Measurements from ENCODE around the gene LEFTY1.

Gene LEFTY1

GRCh38 chr1:225928186-225929175 is 39.5 kb upstream of the LEFTY1 start:
- H3K27ac ChIP-seq (ENCODE audit: low read depth, low read length), result no peak overlapping the region

GRCh38 chr1:225926551-225927113 is 37.7 kb upstream of the LEFTY1 start:
- no peaks in the 10 kb centered on the region for H3K27me3 ChIP-seq (ENCODE audit: insufficient read depth, low read length)
- H3K9me3 ChIP-seq (ENCODE audit: insufficient read depth, low read depth, low read length), result no peaks in the 10 kb centered on the region
- peaks cover 14% of the 10 kb centered on the region for H3K36me3 ChIP-seq (ENCODE audit: insufficient read depth, low read length)
- WGBS, result 96% methylated on average over 3 of the region's 3 CpGs
- no peak overlapping the region for H3K27ac ChIP-seq (ENCODE audit: low read depth, low read length)
- H3K9ac ChIP-seq (ENCODE audit: low read depth, low read length), result 0 out of 2 replicates have a peak overlapping the region, but pooled peaks have one; percentile 31
- H3K4me3 ChIP-seq (ENCODE audit: low read length), result no peak overlapping the region
- peaks cover 9% of the 10 kb centered on the region for H3K4me1 ChIP-seq (ENCODE audit: insufficient read depth, low read length)

More at GRCh38 chr1:225928186-225929175, 39.5 kb upstream of the LEFTY1 start:
- WGBS, result 94% methylated on average over 13 of the region's 14 CpGs
- Histone ChIP-seq H3K4me1 (ENCODE audit: insufficient read depth, low read length) (peaks cover 5% of the 10 kb centered on the region; the same call in 1 of the 2 replicates), H3K9ac (ENCODE audit: low read depth, low read length) (no peak overlapping the region), H3K27me3 (ENCODE audit: insufficient read depth, low read length) (no peaks in the 10 kb centered on the region), H3K4me3 (ENCODE audit: low read length) (no peak overlapping the region), H3K9me3 (ENCODE audit: insufficient read depth, low read depth, low read length) (no peaks in the 10 kb centered on the region), H3K36me3 (ENCODE audit: insufficient read depth, low read length) (no peaks in the 10 kb centered on the region)

- peak within 1 kb of the TSS; percentile 77 for H3K4me3 ChIP-seq (ENCODE audit: low read length)
- peak within 1 kb of the TSS; percentile 90 for H3K9ac ChIP-seq (ENCODE audit: low read depth, low read length)
- under 1% methylated on average over 79 of the region's 80 CpGs for WGBS
- H3K36me3 ChIP-seq (ENCODE audit: insufficient read depth, low read length), result peaks cover 38% of the 10 kb centered on the region
- H3K4me1 ChIP-seq (ENCODE audit: insufficient read depth, low read length), result peaks cover 9% of the 10 kb centered on the region
- peak within 1 kb of the TSS; percentile 98 for H3K27ac ChIP-seq (ENCODE audit: low read depth, low read length)
- H3K27me3 ChIP-seq (ENCODE audit: insufficient read depth, low read length), result no peaks in the 10 kb centered on the region
- H3K9me3 ChIP-seq (ENCODE audit: insufficient read depth, low read depth, low read length), result no peaks in the 10 kb centered on the region
Measured at GRCh38 chr1:225923692-225924555, 35.0 kb upstream of the LEFTY1 start, which contains the start of gene PYCR2. TSS of gene PYCR2 (minus strand) at chr1:225924250. CDS start at chr1:225924110, 140 bp downstream.

GRCh38 chr1:225923381-225923691 is 34.4 kb upstream of the LEFTY1 start:
- WGBS, result 10% methylated on average over 8 of the region's 8 CpGs
- H3K36me3 ChIP-seq (ENCODE audit: insufficient read depth, low read length), result peaks cover 43% of the 10 kb centered on the region
- H3K9ac ChIP-seq (ENCODE audit: low read depth, low read length), result peak overlapping the region; percentile 90
- peak overlapping the region; percentile 98 for H3K27ac ChIP-seq (ENCODE audit: low read depth, low read length)
- H3K4me1 ChIP-seq (ENCODE audit: insufficient read depth, low read length), result peaks cover 9% of the 10 kb centered on the region
- H3K27me3 ChIP-seq (ENCODE audit: insufficient read depth, low read length), result no peaks in the 10 kb centered on the region
- H3K4me3 ChIP-seq (ENCODE audit: low read length), result peak overlapping the region; percentile 77
- no peaks in the 10 kb centered on the region for H3K9me3 ChIP-seq (ENCODE audit: insufficient read depth, low read depth, low read length)

GRCh38 chr1:225921734-225922709 is 33.1 kb upstream of the LEFTY1 start:
- 96% methylated on average over 23 of the region's 23 CpGs for WGBS
- no peaks in the 10 kb centered on the region for H3K9me3 ChIP-seq (ENCODE audit: insufficient read depth, low read depth, low read length)
- H3K4me1 ChIP-seq (ENCODE audit: insufficient read depth, low read length), result peaks cover 9% of the 10 kb centered on the region
- H3K27me3 ChIP-seq (ENCODE audit: insufficient read depth, low read length), result no peaks in the 10 kb centered on the region
- H3K36me3 ChIP-seq (ENCODE audit: insufficient read depth, low read length), result peaks cover 55% of the 10 kb centered on the region
- H3K9ac ChIP-seq (ENCODE audit: low read depth, low read length), result no peak overlapping the region
- H3K27ac ChIP-seq (ENCODE audit: low read depth, low read length), result no peak overlapping the region
- peak overlapping the region; percentile 77; the same call in 1 of the 2 replicates for H3K4me3 ChIP-seq (ENCODE audit: low read length)

GRCh38 chr1:225919906-225920305 is 31.0 kb upstream of the LEFTY1 start:
- Histone ChIP-seq H3K36me3 (ENCODE audit: insufficient read depth, low read length) (peaks cover 58% of the 10 kb centered on the region), H3K9me3 (ENCODE audit: insufficient read depth, low read depth, low read length) (no peaks in the 10 kb centered on the region), H3K27ac (ENCODE audit: low read depth, low read length) (no peak overlapping the region), H3K4me1 (ENCODE audit: insufficient read depth, low read length) (peaks cover 5% of the 10 kb centered on the region), H3K27me3 (ENCODE audit: insufficient read depth, low read length) (no peaks in the 10 kb centered on the region), H3K4me3 (ENCODE audit: low read length) (no peak overlapping the region), H3K9ac (ENCODE audit: low read depth, low read length) (no peak overlapping the region)
- WGBS, result 95% methylated on average over 5 of the region's 5 CpGs

- Histone ChIP-seq H3K36me3 (ENCODE audit: insufficient read depth, low read length) (peaks cover 58% of the 10 kb centered on the region), H3K9ac (ENCODE audit: low read depth, low read length) (no peak overlapping the region), H3K9me3 (ENCODE audit: insufficient read depth, low read depth, low read length) (no peaks in the 10 kb centered on the region), H3K27ac (ENCODE audit: low read depth, low read length) (no peak overlapping the region), H3K4me1 (ENCODE audit: insufficient read depth, low read length) (peaks cover 5% of the 10 kb centered on the region), H3K4me3 (ENCODE audit: low read length) (no peak overlapping the region), H3K27me3 (ENCODE audit: insufficient read depth, low read length) (no peaks in the 10 kb centered on the region)
- WGBS, result 84% methylated on average over 4 of the region's 4 CpGs
Measured at GRCh38 chr1:225918280-225918679, 29.3 kb upstream of the LEFTY1 start.

- 93% methylated on average over 5 of the region's 5 CpGs for WGBS
- Histone ChIP-seq H3K27me3 (ENCODE audit: insufficient read depth, low read length) (no peaks in the 10 kb centered on the region), H3K36me3 (ENCODE audit: insufficient read depth, low read length) (peaks cover 53% of the 10 kb centered on the region), H3K4me3 (ENCODE audit: low read length) (no peak overlapping the region), H3K27ac (ENCODE audit: low read depth, low read length) (no peak overlapping the region), H3K9me3 (ENCODE audit: insufficient read depth, low read depth, low read length) (no peaks in the 10 kb centered on the region), H3K4me1 (ENCODE audit: insufficient read depth, low read length) (no peaks in the 10 kb centered on the region), H3K9ac (ENCODE audit: low read depth, low read length) (no peak overlapping the region)
Measured at GRCh38 chr1:225917536-225917935, 28.6 kb upstream of the LEFTY1 start.

- H3K4me3 ChIP-seq (ENCODE audit: low read length), result no peak overlapping the region
- H3K36me3 ChIP-seq (ENCODE audit: insufficient read depth, low read length), result peaks cover 49% of the 10 kb centered on the region
- no peaks in the 10 kb centered on the region for H3K9me3 ChIP-seq (ENCODE audit: insufficient read depth, low read depth, low read length)
- no peak overlapping the region for H3K9ac ChIP-seq (ENCODE audit: low read depth, low read length)
- 91% methylated on average over 3 of the region's 3 CpGs for WGBS
- no peaks in the 10 kb centered on the region for H3K27me3 ChIP-seq (ENCODE audit: insufficient read depth, low read length)
- H3K4me1 ChIP-seq (ENCODE audit: insufficient read depth, low read length), result no peaks in the 10 kb centered on the region
- H3K27ac ChIP-seq (ENCODE audit: low read depth, low read length), result no peak overlapping the region
Measured at GRCh38 chr1:225917101-225917500, 28.2 kb upstream of the LEFTY1 start.

- no peak overlapping the region for H3K4me3 ChIP-seq (ENCODE audit: low read length)
- H3K27ac ChIP-seq (ENCODE audit: low read depth, low read length), result no peak overlapping the region
- H3K9ac ChIP-seq (ENCODE audit: low read depth, low read length), result no peak overlapping the region
- H3K4me1 ChIP-seq (ENCODE audit: insufficient read depth, low read length), result peaks cover 9% of the 10 kb centered on the region; the same call in 1 of the 2 replicates
- WGBS, result 94% methylated on average over 7 of the region's 7 CpGs
- peaks cover 33% of the 10 kb centered on the region for H3K36me3 ChIP-seq (ENCODE audit: insufficient read depth, low read length)
- H3K27me3 ChIP-seq (ENCODE audit: insufficient read depth, low read length), result peaks cover 12% of the 10 kb centered on the region
- H3K9me3 ChIP-seq (ENCODE audit: insufficient read depth, low read depth, low read length), result no peaks in the 10 kb centered on the region
Measured at GRCh38 chr1:225915538-225915991, 26.6 kb upstream of the LEFTY1 start.
